K562 (cell line): ENCODE data around the gene ANKRD34A. TPM values are rescaled to one million over a fixed set of nuclear protein-coding genes. Genes with fewer than 3 reads are reported as not detected.

Source experiments
- ELF2 ChIP-seq: fragments of 250-450 bp; sonication (Bioruptor Pico); IDR thresholded peaks from 2 replicates; pipeline ENCODE4 v1.5.0; 2021; ENCODE audit warnings: mild to moderate bottlenecking
- PCBP2 ChIP-seq: fragments of 200-400 bp; formaldehyde crosslinking; IDR thresholded peaks from 2 replicates; pipeline ENCODE4 v1.6.1; 2018; ENCODE audit warnings: low read length, low read depth, mild to moderate bottlenecking, moderate library complexity; ENCODE audit not compliant: poor library complexity, severe bottlenecking
- PTRF ChIP-seq: fragments of 450-650 bp; IDR thresholded peaks from 2 replicates; pipeline ENCODE4 v1.6.1; 2016; ENCODE audit warnings: mild to moderate bottlenecking, missing genetic modification characterization, missing compliant biosample characterization
- XRCC3 ChIP-seq: fragments of 450-650 bp; IDR thresholded peaks from 2 replicates; pipeline ENCODE4 v1.6.1; 2017; ENCODE audit warnings: mild to moderate bottlenecking, moderate library complexity
- ZNF23 ChIP-seq: fragments of 250-450 bp; sonication (Bioruptor Pico); IDR thresholded peaks from 2 replicates; pipeline ENCODE4 v1.4.0; 2020; ENCODE audit warnings: mild to moderate bottlenecking
- polyA plus RNA-seq, 8 experiments: library from polyadenylated mRNA; depleted of rRNA in 4 of 8; stranded (reverse) in 5 of 8; unstranded in 3 of 8; fragments of >200 nt; fragmentation: Nextera tagmentation in 2 of 8; fragmentation: Illumina TruSeq in 1 of 8; extraction: Ambion mirVana in 2 of 8; extraction: Trizol in 1 of 8; gene quantifications; 2 replicates each; pipeline versions ENCODE4 v1.2.1 to v1.2.3, GENCODE V29; 2011 to 2014; ENCODE audit warnings: inconsistent platforms in 1 of 8, missing spikeins in 1 of 8
- total RNA-seq, 7 experiments: library from RNA; depleted of rRNA in 6 of 7; stranded (reverse); fragments of >200 nt in 6 of 7; fragmentation: Illumina TruSeq in 2 of 7; extraction: Trizol in 2 of 7; gene quantifications; 2 replicates each; pipeline versions ENCODE4 v1.2.1 to v1.2.3, GENCODE V29; 2011 to 2021; ENCODE audit warnings: low replicate concordance in 1 of 7
- TF ChIP-seq, protein P1 (sequence below): fragments of 200-600 bp; sonication (generic); IDR thresholded peaks from one replicate; pipeline ENCODE4 v1.6.1; 2012; ENCODE audit warnings: mild to moderate bottlenecking, low read depth, low read length, inconsistent platforms
- TF ChIP-seq, protein P2 (sequence below), 2 experiments: fragments of 250-450 bp in 1 of 2; fragments of 450-650 bp in 1 of 2; sonication (Bioruptor Pico) in 1 of 2; IDR thresholded peaks; 2 replicates each; pipeline versions ENCODE4 v1.6.1 to v1.8.0; 2016 to 2021; ENCODE audit warnings: mild to moderate bottlenecking in 2 of 2, moderate library complexity in 2 of 2, missing compliant biosample characterization in 1 of 2, missing genetic modification characterization in 1 of 2
- TF ChIP-seq, protein P3 (sequence below): sonication (generic); formaldehyde crosslinking; IDR thresholded peaks from 2 replicates; pipeline ENCODE4 v1.8.1; 2023; ENCODE audit warnings: mild to moderate bottlenecking, missing genetic modification reagents
- TF ChIP-seq, protein P4 (sequence below): sonication (generic); formaldehyde crosslinking; IDR thresholded peaks from 2 replicates; pipeline ENCODE4 v1.8.0; 2022; ENCODE audit warnings: mild to moderate bottlenecking, missing genetic modification reagents
- TF ChIP-seq, protein P5 (sequence below): sonication (generic); formaldehyde crosslinking; IDR thresholded peaks from 2 replicates; pipeline ENCODE4 v1.9.0; 2022; ENCODE audit warnings: mild to moderate bottlenecking, missing genetic modification reagents

The ANKRD34A gene
- total and polyA plus RNA-seq, 9 of the 15 experiments (the other 6 are each of a cell fraction or from before 2014, with no cell fraction given), result 0.06 to 1.6 (median 0.43) TPM

DNA sequence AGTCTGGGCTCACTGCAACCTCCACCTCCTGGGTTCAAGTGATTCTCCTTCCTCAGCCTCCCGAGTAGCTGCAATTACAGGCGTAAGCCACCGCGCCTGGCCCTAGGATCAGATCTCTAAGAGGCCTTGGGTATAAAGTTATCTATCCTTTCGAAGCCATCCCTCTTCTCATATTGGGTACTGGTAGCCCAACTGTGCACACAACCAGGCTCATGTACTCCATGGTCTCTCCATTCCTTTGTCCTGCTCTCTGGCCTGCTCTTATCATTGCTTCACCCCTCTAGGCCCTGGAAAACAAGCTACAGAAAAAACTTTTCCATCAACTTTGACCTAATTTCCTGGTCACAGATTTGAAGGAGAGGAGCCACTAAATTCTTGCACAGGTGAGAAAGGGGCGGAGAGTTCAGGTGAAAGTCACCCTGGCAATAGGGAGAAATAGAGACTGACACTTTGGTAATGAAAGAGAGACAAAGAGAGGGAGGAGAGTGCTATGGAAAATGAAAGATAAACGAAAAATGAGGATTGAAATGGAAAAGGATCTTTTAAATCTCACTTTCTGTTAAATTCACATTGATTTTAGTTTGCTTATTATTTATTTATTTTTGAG, 26.0 kb upstream of the ANKRD34A start (continued):
- TF ChIP-seq, protein P1, sequence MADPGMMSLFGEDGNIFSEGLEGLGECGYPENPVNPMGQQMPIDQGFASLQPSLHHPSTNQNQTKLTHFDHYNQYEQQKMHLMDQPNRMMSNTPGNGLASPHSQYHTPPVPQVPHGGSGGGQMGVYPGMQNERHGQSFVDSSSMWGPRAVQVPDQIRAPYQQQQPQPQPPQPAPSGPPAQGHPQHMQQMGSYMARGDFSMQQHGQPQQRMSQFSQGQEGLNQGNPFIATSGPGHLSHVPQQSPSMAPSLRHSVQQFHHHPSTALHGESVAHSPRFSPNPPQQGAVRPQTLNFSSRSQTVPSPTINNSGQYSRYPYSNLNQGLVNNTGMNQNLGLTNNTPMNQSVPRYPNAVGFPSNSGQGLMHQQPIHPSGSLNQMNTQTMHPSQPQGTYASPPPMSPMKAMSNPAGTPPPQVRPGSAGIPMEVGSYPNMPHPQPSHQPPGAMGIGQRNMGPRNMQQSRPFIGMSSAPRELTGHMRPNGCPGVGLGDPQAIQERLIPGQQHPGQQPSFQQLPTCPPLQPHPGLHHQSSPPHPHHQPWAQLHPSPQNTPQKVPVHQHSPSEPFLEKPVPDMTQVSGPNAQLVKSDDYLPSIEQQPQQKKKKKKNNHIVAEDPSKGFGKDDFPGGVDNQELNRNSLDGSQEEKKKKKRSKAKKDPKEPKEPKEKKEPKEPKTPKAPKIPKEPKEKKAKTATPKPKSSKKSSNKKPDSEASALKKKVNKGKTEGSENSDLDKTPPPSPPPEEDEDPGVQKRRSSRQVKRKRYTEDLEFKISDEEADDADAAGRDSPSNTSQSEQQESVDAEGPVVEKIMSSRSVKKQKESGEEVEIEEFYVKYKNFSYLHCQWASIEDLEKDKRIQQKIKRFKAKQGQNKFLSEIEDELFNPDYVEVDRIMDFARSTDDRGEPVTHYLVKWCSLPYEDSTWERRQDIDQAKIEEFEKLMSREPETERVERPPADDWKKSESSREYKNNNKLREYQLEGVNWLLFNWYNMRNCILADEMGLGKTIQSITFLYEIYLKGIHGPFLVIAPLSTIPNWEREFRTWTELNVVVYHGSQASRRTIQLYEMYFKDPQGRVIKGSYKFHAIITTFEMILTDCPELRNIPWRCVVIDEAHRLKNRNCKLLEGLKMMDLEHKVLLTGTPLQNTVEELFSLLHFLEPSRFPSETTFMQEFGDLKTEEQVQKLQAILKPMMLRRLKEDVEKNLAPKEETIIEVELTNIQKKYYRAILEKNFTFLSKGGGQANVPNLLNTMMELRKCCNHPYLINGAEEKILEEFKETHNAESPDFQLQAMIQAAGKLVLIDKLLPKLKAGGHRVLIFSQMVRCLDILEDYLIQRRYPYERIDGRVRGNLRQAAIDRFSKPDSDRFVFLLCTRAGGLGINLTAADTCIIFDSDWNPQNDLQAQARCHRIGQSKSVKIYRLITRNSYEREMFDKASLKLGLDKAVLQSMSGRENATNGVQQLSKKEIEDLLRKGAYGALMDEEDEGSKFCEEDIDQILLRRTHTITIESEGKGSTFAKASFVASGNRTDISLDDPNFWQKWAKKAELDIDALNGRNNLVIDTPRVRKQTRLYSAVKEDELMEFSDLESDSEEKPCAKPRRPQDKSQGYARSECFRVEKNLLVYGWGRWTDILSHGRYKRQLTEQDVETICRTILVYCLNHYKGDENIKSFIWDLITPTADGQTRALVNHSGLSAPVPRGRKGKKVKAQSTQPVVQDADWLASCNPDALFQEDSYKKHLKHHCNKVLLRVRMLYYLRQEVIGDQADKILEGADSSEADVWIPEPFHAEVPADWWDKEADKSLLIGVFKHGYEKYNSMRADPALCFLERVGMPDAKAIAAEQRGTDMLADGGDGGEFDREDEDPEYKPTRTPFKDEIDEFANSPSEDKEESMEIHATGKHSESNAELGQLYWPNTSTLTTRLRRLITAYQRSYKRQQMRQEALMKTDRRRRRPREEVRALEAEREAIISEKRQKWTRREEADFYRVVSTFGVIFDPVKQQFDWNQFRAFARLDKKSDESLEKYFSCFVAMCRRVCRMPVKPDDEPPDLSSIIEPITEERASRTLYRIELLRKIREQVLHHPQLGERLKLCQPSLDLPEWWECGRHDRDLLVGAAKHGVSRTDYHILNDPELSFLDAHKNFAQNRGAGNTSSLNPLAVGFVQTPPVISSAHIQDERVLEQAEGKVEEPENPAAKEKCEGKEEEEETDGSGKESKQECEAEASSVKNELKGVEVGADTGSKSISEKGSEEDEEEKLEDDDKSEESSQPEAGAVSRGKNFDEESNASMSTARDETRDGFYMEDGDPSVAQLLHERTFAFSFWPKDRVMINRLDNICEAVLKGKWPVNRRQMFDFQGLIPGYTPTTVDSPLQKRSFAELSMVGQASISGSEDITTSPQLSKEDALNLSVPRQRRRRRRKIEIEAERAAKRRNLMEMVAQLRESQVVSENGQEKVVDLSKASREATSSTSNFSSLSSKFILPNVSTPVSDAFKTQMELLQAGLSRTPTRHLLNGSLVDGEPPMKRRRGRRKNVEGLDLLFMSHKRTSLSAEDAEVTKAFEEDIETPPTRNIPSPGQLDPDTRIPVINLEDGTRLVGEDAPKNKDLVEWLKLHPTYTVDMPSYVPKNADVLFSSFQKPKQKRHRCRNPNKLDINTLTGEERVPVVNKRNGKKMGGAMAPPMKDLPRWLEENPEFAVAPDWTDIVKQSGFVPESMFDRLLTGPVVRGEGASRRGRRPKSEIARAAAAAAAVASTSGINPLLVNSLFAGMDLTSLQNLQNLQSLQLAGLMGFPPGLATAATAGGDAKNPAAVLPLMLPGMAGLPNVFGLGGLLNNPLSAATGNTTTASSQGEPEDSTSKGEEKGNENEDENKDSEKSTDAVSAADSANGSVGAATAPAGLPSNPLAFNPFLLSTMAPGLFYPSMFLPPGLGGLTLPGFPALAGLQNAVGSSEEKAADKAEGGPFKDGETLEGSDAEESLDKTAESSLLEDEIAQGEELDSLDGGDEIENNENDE, result no peak
- TF ChIP-seq, protein P2, sequence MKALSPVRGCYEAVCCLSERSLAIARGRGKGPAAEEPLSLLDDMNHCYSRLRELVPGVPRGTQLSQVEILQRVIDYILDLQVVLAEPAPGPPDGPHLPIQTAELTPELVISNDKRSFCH (CRISPR knock-in tag; IDR thresholded peaks at IDR 0.05), result no peak
- TF ChIP-seq, protein P2 (tag; IDR thresholded peaks at IDR 0.05), result no peak
- TF ChIP-seq, protein P3, sequence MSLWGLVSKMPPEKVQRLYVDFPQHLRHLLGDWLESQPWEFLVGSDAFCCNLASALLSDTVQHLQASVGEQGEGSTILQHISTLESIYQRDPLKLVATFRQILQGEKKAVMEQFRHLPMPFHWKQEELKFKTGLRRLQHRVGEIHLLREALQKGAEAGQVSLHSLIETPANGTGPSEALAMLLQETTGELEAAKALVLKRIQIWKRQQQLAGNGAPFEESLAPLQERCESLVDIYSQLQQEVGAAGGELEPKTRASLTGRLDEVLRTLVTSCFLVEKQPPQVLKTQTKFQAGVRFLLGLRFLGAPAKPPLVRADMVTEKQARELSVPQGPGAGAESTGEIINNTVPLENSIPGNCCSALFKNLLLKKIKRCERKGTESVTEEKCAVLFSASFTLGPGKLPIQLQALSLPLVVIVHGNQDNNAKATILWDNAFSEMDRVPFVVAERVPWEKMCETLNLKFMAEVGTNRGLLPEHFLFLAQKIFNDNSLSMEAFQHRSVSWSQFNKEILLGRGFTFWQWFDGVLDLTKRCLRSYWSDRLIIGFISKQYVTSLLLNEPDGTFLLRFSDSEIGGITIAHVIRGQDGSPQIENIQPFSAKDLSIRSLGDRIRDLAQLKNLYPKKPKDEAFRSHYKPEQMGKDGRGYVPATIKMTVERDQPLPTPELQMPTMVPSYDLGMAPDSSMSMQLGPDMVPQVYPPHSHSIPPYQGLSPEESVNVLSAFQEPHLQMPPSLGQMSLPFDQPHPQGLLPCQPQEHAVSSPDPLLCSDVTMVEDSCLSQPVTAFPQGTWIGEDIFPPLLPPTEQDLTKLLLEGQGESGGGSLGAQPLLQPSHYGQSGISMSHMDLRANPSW (CRISPR knock-in tag), result no peak
- TF ChIP-seq XRCC3 (no peak), ELF2 (CRISPR knock-in tag) (no peak), ZNF23 (CRISPR knock-in tag) (no peak), PTRF (tag) (no peak), PCBP2 (no peak)
- TF ChIP-seq, protein P4, sequence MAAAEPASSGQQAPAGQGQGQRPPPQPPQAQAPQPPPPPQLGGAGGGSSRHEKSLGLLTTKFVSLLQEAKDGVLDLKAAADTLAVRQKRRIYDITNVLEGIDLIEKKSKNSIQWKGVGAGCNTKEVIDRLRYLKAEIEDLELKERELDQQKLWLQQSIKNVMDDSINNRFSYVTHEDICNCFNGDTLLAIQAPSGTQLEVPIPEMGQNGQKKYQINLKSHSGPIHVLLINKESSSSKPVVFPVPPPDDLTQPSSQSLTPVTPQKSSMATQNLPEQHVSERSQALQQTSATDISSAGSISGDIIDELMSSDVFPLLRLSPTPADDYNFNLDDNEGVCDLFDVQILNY (CRISPR knock-in tag), result no peak
- TF ChIP-seq, protein P5, sequence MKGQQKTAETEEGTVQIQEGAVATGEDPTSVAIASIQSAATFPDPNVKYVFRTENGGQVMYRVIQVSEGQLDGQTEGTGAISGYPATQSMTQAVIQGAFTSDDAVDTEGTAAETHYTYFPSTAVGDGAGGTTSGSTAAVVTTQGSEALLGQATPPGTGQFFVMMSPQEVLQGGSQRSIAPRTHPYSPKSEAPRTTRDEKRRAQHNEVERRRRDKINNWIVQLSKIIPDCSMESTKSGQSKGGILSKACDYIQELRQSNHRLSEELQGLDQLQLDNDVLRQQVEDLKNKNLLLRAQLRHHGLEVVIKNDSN (CRISPR knock-in tag), result no peak
